Measurements from ENCODE around the gene TMPRSS9.

- TF ChIP-seq GATA1 (IDR thresholded peaks at IDR 0.05; ENCODE audit: low read depth, low read length): no peak
- TF ChIP-seq POLR2A (IDR thresholded peaks at IDR 0.05; ENCODE audit: low read length): no peak
Measured at GRCh38 chr19:2398735-2399305, 38.8 kb downstream of the TMPRSS9 start.

All from erythroblast (primary cell).